IMR-90 (cell line): ENCODE measurements around the gene MAP3K13. TPM values are rescaled to one million over a fixed set of nuclear protein-coding genes. Genes with fewer than 3 reads are reported as not detected.

Experiments
- ATAC-seq: fragments of 200-7000 bp; cut with Tn5 transposase; 2 replicates; pipeline ENCODE4 v1.9.1; 2020; ENCODE audit warnings: low read depth, mild to moderate bottlenecking, moderate library complexity
- BruUV-seq: library from RNA; stranded (reverse); fragments of 400-500 nt; replicated peaks from 2 replicates; lab custom pipeline; 2021; lab: Mats Ljungman, UMichigan
- CTCF ChIA-PET: fragments of 300-600 bp; formaldehyde crosslinking; extraction: SDS; loops from one replicate; lab custom pipeline; 2021; ENCODE audit warnings: antibody characterized with exemption; lab: Yijun Ruan, JAX
- POLR2A ChIA-PET: fragments of 300-600 bp; sonication (Branson Sonifier 250); formaldehyde crosslinking; loops from one replicate; lab custom pipeline; 2022; ENCODE audit warnings: antibody characterized with exemption; ENCODE audit not compliant: unreplicated experiment; lab: Charles Lee
- DNase-seq: peaks from one replicate; pipeline ENCODE4 v3.0.0; 2013
- H2AFZ ChIP-seq: replicated peaks from 2 replicates; pipeline ENCODE3; 2013; ENCODE audit warnings: low read length, mild to moderate bottlenecking; ENCODE audit not compliant: poor library complexity
- H2AK5ac ChIP-seq: 2 replicates; pipeline ENCODE4 v1.6.1; 2013; ENCODE audit warnings: low read depth, low read length, inconsistent platforms
- H2AK9ac ChIP-seq: replicated peaks from 2 replicates; pipeline ENCODE3; 2013; ENCODE audit warnings: mild to moderate bottlenecking, low read depth, low read length, moderate library complexity; ENCODE audit not compliant: poor library complexity
- H2BK120ac ChIP-seq: 2 replicates; pipeline ENCODE4 v1.6.1; 2013; ENCODE audit warnings: low read depth, low read length, inconsistent platforms
- H2BK15ac ChIP-seq: 3 replicates; pipeline ENCODE4 v1.6.1; 2013; ENCODE audit warnings: low read depth, low read length, inconsistent platforms
- H2BK20ac ChIP-seq: 2 replicates; pipeline ENCODE4 v1.6.1; 2013; ENCODE audit warnings: low read depth, mild to moderate bottlenecking, inconsistent platforms, low read length, moderate library complexity
- H2BK5ac ChIP-seq: 2 replicates; pipeline ENCODE4 v1.6.1; 2013; ENCODE audit warnings: mild to moderate bottlenecking, low read depth, low read length, inconsistent platforms; ENCODE audit not compliant: poor library complexity, severe bottlenecking
- H3K14ac ChIP-seq: replicated peaks from 2 replicates; pipeline ENCODE4 v1.6.1; 2013; ENCODE audit warnings: low read depth, low read length, inconsistent platforms
- H3K18ac ChIP-seq: 2 replicates; pipeline ENCODE4 v1.6.1; 2013; ENCODE audit warnings: low read depth, low read length, control low read depth
- H3K23ac ChIP-seq: 2 replicates; pipeline ENCODE4 v1.6.1; 2013; ENCODE audit warnings: low read depth, low read length, inconsistent platforms
- H3K27ac ChIP-seq: 2 replicates; pipeline ENCODE4 v1.5.1; 2013; ENCODE audit warnings: mild to moderate bottlenecking, control low read depth, low read length; ENCODE audit not compliant: insufficient read depth
- H3K27me3 ChIP-seq: 2 replicates; pipeline ENCODE4 v1.6.1; 2013; ENCODE audit warnings: low read length; ENCODE audit not compliant: control insufficient read depth, insufficient read depth
- H3K36me3 ChIP-seq: 2 replicates; pipeline ENCODE4 v1.6.1; 2013; ENCODE audit warnings: low read length, mixed read lengths; ENCODE audit not compliant: control insufficient read depth, insufficient read depth
- H3K4ac ChIP-seq: 2 replicates; pipeline ENCODE4 v1.6.1; 2013; ENCODE audit warnings: low read depth, low read length, inconsistent platforms
- H3K4me1 ChIP-seq: 2 replicates; pipeline ENCODE4 v1.6.1; 2013; ENCODE audit warnings: low read length, mixed read lengths; ENCODE audit not compliant: control insufficient read depth, insufficient read depth
- H3K4me2 ChIP-seq: 2 replicates; pipeline ENCODE4 v1.6.1; 2013; ENCODE audit warnings: low read depth, mild to moderate bottlenecking, control low read depth, low read length, moderate library complexity
- H3K4me3 ChIP-seq: 2 replicates; pipeline ENCODE4 v1.5.1; 2013; ENCODE audit warnings: low read depth, mild to moderate bottlenecking, control low read depth, low read length, moderate library complexity; ENCODE audit not compliant: insufficient read depth
- H3K56ac ChIP-seq: 2 replicates; pipeline ENCODE4 v1.6.1; 2013; ENCODE audit warnings: low read length, inconsistent platforms; ENCODE audit not compliant: insufficient read depth; ENCODE audit errors: extremely low read depth
- H3K79me1 ChIP-seq, 2 experiments: 2 replicates each; pipeline ENCODE4 v1.6.1; 2013; ENCODE audit warnings: low read length in 2 of 2, inconsistent platforms in 1 of 2, low read depth in 1 of 2
- H3K9ac ChIP-seq: 2 replicates; pipeline ENCODE4 v1.6.1; 2013; ENCODE audit warnings: low read depth, low read length, control low read depth
- H3K9me1 ChIP-seq: 2 replicates; pipeline ENCODE4 v1.6.1; 2013; ENCODE audit warnings: low read length, inconsistent platforms; ENCODE audit not compliant: insufficient read depth
- H3K9me3 ChIP-seq: 2 replicates; pipeline ENCODE4 v1.6.1; 2013; ENCODE audit warnings: low read length; ENCODE audit not compliant: control insufficient read depth, insufficient read depth
- H4K20me1 ChIP-seq: 2 replicates; pipeline ENCODE4 v1.6.1; 2013; ENCODE audit warnings: low read length, inconsistent platforms; ENCODE audit not compliant: insufficient read depth
- H4K5ac ChIP-seq: 2 replicates; pipeline ENCODE4 v1.6.1; 2013; ENCODE audit warnings: mild to moderate bottlenecking, low read depth, low read length, control low read depth
- H4K8ac ChIP-seq, 2 experiments: 2 replicates each; pipeline ENCODE4 v1.6.1; 2013; ENCODE audit warnings: low read depth in 2 of 2, low read length in 2 of 2, control low read depth in 1 of 2, inconsistent platforms in 1 of 2
- H4K91ac ChIP-seq: 2 replicates; pipeline ENCODE4 v1.6.1; 2013; ENCODE audit warnings: low read depth, low read length, inconsistent platforms; ENCODE audit not compliant: insufficient read depth
- BHLHE40 ChIP-seq: fragments of 150-350 bp; IDR thresholded peaks from 2 replicates; pipeline ENCODE4 v1.6.1; 2016; ENCODE audit warnings: mild to moderate bottlenecking, low read depth, low read length
- CEBPB ChIP-seq: IDR thresholded peaks from 2 replicates; pipeline ENCODE4 v1.6.1; 2012; ENCODE audit warnings: low read depth, low read length, improper control_type of control experiment
- CHD1 ChIP-seq: IDR thresholded peaks from 2 replicates; pipeline ENCODE4 v1.6.1; 2012; ENCODE audit warnings: low read depth, low read length, improper control_type of control experiment
- FOS ChIP-seq: fragments of 150-350 bp; IDR thresholded peaks from 2 replicates; pipeline ENCODE4 v1.6.1; 2016; ENCODE audit warnings: low read depth, low read length
- MAFK ChIP-seq: IDR thresholded peaks from 2 replicates; pipeline ENCODE4 v1.6.1; 2012; ENCODE audit warnings: low read depth, low read length, improper control_type of control experiment
- MAZ ChIP-seq: IDR thresholded peaks from 2 replicates; pipeline ENCODE4 v1.6.1; 2012; ENCODE audit warnings: low read depth, mild to moderate bottlenecking, low read length, improper control_type of control experiment, moderate library complexity, borderline replicate concordance
- MXI1 ChIP-seq: IDR thresholded peaks from 2 replicates; pipeline ENCODE4 v1.6.1; 2012; ENCODE audit warnings: low read depth, mild to moderate bottlenecking, low read length, moderate library complexity, borderline replicate concordance
- NFE2L2 ChIP-seq: fragments of 150-350 bp; IDR thresholded peaks from 2 replicates; pipeline ENCODE4 v1.6.1; 2016; ENCODE audit warnings: low read depth, mild to moderate bottlenecking, low read length
- POLR2A ChIP-seq: IDR thresholded peaks from 2 replicates; pipeline ENCODE4 v1.6.1; 2012; ENCODE audit warnings: mild to moderate bottlenecking, low read depth, low read length
- RAD21 ChIP-seq: IDR thresholded peaks from 2 replicates; pipeline ENCODE4 v1.6.1; 2012; ENCODE audit warnings: low read length, improper control_type of control experiment
- RCOR1 ChIP-seq: IDR thresholded peaks from 2 replicates; pipeline ENCODE4 v1.6.1; 2012; ENCODE audit warnings: mild to moderate bottlenecking, low read length, improper control_type of control experiment; ENCODE audit not compliant: insufficient replicate concordance
- RFX5 ChIP-seq: IDR thresholded peaks from 2 replicates; pipeline ENCODE4 v1.8.0; 2012; ENCODE audit warnings: low read depth, mild to moderate bottlenecking, low read length, moderate library complexity
- SMC3 ChIP-seq: fragments of 150-350 bp; IDR thresholded peaks from 2 replicates; pipeline ENCODE4 v1.6.1; 2016; ENCODE audit warnings: low read depth, mild to moderate bottlenecking, antibody characterized with exemption, low read length, moderate library complexity
- WGBS, 2 experiments: methylation state at CpG; one replicate each; pipeline versions ENCODE4 v1.1.5 to v1.1.7; 2013; ENCODE audit warnings: missing lambda C conversion rate in 2 of 2; ENCODE audit not compliant: insufficient read length in 1 of 2; ENCODE audit errors: extremely low coverage in 2 of 2; 5-methylcytosine and 5-hydroxymethylcytosine counted together
- dilution Hi-C: fragments of 300-500 bp; cut with HindIII; formaldehyde crosslinking; loops from one replicate; pipeline ENCODE4 v1.14.3; 2018; ENCODE audit warnings: low sequenced_read_pairs; ENCODE audit not compliant: unreplicated experiment
- in situ Hi-C: fragments of 300-500 bp; cut with MboI; formaldehyde crosslinking; loops from 3 replicates; pipeline ENCODE4 v1.14.3; 2019; ENCODE audit warnings: low sequenced_read_pairs, inconsistent platforms, mixed read lengths
- intact Hi-C: fragments of 100-400 bp; cut with micrococcal nuclease; formaldehyde crosslinking; loops from 2 replicates; pipeline ENCODE4 v1.10.0; 2022
- polyA plus RNA-seq, 3 experiments: library from polyadenylated mRNA; depleted of rRNA; stranded (reverse); fragments of >200 nt; gene quantifications; 2 replicates each; pipeline ENCODE4 v1.2.3, GENCODE V29; 2012; ENCODE audit warnings: low replicate concordance in 1 of 3
- total RNA-seq: library from RNA; depleted of rRNA; stranded (reverse); fragments of >200 nt; gene quantifications from 2 replicates; pipeline ENCODE4 v1.2.3, GENCODE V29; 2012
- TF ChIP-seq, protein P1 (sequence below): fragments of 150-350 bp; IDR thresholded peaks from 2 replicates; pipeline ENCODE4 v1.6.1; 2016; ENCODE audit warnings: low read depth, mild to moderate bottlenecking, low read length, moderate library complexity, borderline replicate concordance
- TF ChIP-seq, protein P2 (sequence below): fragments of 150-350 bp; IDR thresholded peaks from 2 replicates; pipeline ENCODE4 v1.6.1; 2017; ENCODE audit warnings: mild to moderate bottlenecking, antibody characterized with exemption, low read length, low read depth
- TF ChIP-seq, protein P3 (sequence below): conservative IDR thresholded peaks from 2 replicates; pipeline ENCODE4 v1.5.1; 2012; ENCODE audit warnings: mild to moderate bottlenecking, low read depth, low read length, improper control_type of control experiment

The MAP3K13 gene
- total and polyA plus RNA-seq, 2 of the 4 experiments (the other 2 are of a cell fraction), result 9.9 to 17.6 TPM

DNA sequence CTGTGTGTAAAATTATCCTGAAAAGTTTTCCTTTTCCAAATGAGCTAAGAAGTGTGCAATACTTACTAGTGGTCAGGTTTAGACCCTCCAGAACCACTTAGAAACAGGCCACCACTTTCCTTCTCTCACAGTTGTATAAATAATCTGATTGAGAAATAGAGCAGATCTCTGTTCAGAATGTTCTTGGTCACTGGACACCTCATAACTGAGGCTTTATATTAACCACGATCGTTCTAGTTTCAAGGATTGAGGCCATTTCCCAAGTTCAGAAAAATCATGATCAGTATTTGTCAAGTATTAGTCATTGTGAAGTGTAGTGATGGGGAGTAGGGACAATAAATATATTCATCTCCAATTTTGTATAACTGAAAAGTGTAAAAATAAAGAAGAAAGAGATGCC is 1.0 kb upstream of the MAP3K13 start:
- Histone ChIP-seq H3K14ac (no peak overlapping the region), H2BK5ac (no peak overlapping the region), H3K56ac (no peak overlapping the region), H4K91ac (no peak overlapping the region), H2AK9ac (no peak overlapping the region), H3K4me2 (peak overlapping the region; percentile 27; the same call in 1 of the 2 replicates), H4K20me1 (peaks cover 2% of the 10 kb centered on the region; the same call in 1 of the 2 replicates), H2BK15ac (no peak overlapping the region), H2BK20ac (no peak overlapping the region), H2BK120ac (no peak overlapping the region), H3K27ac (no peak overlapping the region), H3K4me1 (no peaks in the 10 kb centered on the region), H4K8ac (no peak overlapping the region), H2AK5ac (no peak overlapping the region), H3K9ac (no peak overlapping the region), H3K4ac (no peak overlapping the region), H3K36me3 (no peaks in the 10 kb centered on the region), H3K18ac (no peak overlapping the region), H3K9me3 (no peaks in the 10 kb centered on the region), H3K27me3 (peaks cover 5% of the 10 kb centered on the region), H2AFZ (no peak overlapping the region), H3K4me3 (no peak overlapping the region), H3K79me1 (no peaks in the 10 kb centered on the region), H3K9me1 (no peaks in the 10 kb centered on the region), H4K5ac (no peak overlapping the region), H3K23ac (no peak overlapping the region)
- BruUV-seq, result no TSS peak
- ATAC-seq, result no peak
- intact Hi-C loops, result loop anchor here (5.0 kb wide), 1 partner anchor 195 kb away; no protein-coding TSS in a partner anchor
- dilution Hi-C loops, result no loop called here
- peak; percentile 51 for DNase-seq
- TF ChIP-seq RFX5, result no peak
- TF ChIP-seq RAD21, result no peak
- no peak for TF ChIP-seq CEBPB
- TF ChIP-seq CHD1, result no peak
- no peak for TF ChIP-seq NFE2L2
- no peak for TF ChIP-seq SMC3
- TF ChIP-seq FOS, result no peak
- TF ChIP-seq MXI1, result no peak
- TF ChIP-seq MAFK, result no peak
- TF ChIP-seq POLR2A, result no peak
- TF ChIP-seq, protein P1, sequence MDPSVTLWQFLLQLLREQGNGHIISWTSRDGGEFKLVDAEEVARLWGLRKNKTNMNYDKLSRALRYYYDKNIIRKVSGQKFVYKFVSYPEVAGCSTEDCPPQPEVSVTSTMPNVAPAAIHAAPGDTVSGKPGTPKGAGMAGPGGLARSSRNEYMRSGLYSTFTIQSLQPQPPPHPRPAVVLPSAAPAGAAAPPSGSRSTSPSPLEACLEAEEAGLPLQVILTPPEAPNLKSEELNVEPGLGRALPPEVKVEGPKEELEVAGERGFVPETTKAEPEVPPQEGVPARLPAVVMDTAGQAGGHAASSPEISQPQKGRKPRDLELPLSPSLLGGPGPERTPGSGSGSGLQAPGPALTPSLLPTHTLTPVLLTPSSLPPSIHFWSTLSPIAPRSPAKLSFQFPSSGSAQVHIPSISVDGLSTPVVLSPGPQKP, result no peak
- TF ChIP-seq, protein P2, sequence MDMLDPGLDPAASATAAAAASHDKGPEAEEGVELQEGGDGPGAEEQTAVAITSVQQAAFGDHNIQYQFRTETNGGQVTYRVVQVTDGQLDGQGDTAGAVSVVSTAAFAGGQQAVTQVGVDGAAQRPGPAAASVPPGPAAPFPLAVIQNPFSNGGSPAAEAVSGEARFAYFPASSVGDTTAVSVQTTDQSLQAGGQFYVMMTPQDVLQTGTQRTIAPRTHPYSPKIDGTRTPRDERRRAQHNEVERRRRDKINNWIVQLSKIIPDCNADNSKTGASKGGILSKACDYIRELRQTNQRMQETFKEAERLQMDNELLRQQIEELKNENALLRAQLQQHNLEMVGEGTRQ, result no peak
- no peak for TF ChIP-seq BHLHE40
- TF ChIP-seq RCOR1, result no peak
- TF ChIP-seq, protein P3, sequence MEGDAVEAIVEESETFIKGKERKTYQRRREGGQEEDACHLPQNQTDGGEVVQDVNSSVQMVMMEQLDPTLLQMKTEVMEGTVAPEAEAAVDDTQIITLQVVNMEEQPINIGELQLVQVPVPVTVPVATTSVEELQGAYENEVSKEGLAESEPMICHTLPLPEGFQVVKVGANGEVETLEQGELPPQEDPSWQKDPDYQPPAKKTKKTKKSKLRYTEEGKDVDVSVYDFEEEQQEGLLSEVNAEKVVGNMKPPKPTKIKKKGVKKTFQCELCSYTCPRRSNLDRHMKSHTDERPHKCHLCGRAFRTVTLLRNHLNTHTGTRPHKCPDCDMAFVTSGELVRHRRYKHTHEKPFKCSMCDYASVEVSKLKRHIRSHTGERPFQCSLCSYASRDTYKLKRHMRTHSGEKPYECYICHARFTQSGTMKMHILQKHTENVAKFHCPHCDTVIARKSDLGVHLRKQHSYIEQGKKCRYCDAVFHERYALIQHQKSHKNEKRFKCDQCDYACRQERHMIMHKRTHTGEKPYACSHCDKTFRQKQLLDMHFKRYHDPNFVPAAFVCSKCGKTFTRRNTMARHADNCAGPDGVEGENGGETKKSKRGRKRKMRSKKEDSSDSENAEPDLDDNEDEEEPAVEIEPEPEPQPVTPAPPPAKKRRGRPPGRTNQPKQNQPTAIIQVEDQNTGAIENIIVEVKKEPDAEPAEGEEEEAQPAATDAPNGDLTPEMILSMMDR, result no peak
- TF ChIP-seq MAZ, result no peak
- WGBS, 2 experiments, result no CpG with 5 or more reads among the region's 2 CpGs
- ChIA-PET POLR2A (no interaction called here), CTCF (no interaction called here)
- in situ Hi-C loops, result no loop called here
